HepG2 (cell line): ENCODE data around the gene THAP2. TPM values are rescaled to one million over a fixed set of nuclear protein-coding genes. Genes with fewer than 3 reads are reported as not detected.

ENCODE experiments used
- ATAC-seq: fragments of 200-7000 bp; cut with Tn5 transposase; 3 replicates; pipeline ENCODE4 v1.9.1; 2020; ENCODE audit warnings: mild to moderate bottlenecking, moderate library complexity
- BruUV-seq: library from RNA; stranded (reverse); fragments of 400-500 nt; replicated peaks from 2 replicates; lab custom pipeline; 2021; lab: Mats Ljungman, UMichigan
- CTCF ChIA-PET: fragments of 300-600 bp; formaldehyde crosslinking; extraction: SDS; loops from one replicate; lab custom pipeline; 2021; ENCODE audit warnings: low total read pairs, inconsistent platforms, low intra/inter-chr PET ratio; lab: Yijun Ruan, JAX
- POLR2A ChIA-PET: fragments of 350-600 bp; sonication (Branson Sonifier 250); formaldehyde crosslinking; loops from one replicate; lab custom pipeline; 2020; ENCODE audit warnings: antibody characterized with exemption, inconsistent platforms; lab: Yijun Ruan, JAX
- DNase-seq: peaks from one replicate; pipeline ENCODE4 v3.0.0-alpha.2; 2015; ENCODE audit warnings: low spot score
- FAIRE-seq: peaks from 3 replicates; lab custom pipeline; 2011; peaks lifted over from hg19 to GRCh38; lab: Jason Lieb, UNC
- H2AFZ ChIP-seq: one replicate; pipeline ENCODE4 v1.6.1; 2011; ENCODE audit warnings: low read length, inconsistent platforms
- H3K27ac ChIP-seq: fragments of 300-600 bp; 3 replicates; pipeline ENCODE4 v1.8.0; 2011; ENCODE audit warnings: mixed run types, mild to moderate bottlenecking, mixed read lengths, low read length, inconsistent platforms; ENCODE audit not compliant: insufficient read depth; ENCODE audit errors: extremely low read length
- H3K27me3 ChIP-seq, 2 experiments: fragments of 200-600 bp in 1 of 2; 2 replicates in 1 of 2; 3 replicates in 1 of 2; pipeline versions ENCODE4 v1.6.0 to v1.8.0; 2011; ENCODE audit warnings: low read length in 2 of 2, mild to moderate bottlenecking in 2 of 2, moderate library complexity in 2 of 2, inconsistent platforms in 1 of 2; ENCODE audit not compliant: insufficient read depth in 2 of 2, control insufficient read depth in 1 of 2
- H3K36me3 ChIP-seq, 2 experiments: fragments of 200-600 bp in 1 of 2; replicated peaks in 1 of 2; 2 replicates in 1 of 2; 3 replicates in 1 of 2; pipeline versions ENCODE4 v1.5.1 to v1.8.0; 2011; ENCODE audit warnings: low read length in 2 of 2, inconsistent platforms in 1 of 2; ENCODE audit not compliant: insufficient read depth in 2 of 2, control insufficient read depth in 1 of 2
- H3K4me1 ChIP-seq: 2 replicates; pipeline ENCODE4 v1.5.1; 2012; ENCODE audit warnings: low read length, inconsistent platforms; ENCODE audit not compliant: insufficient read depth
- H3K4me2 ChIP-seq: 2 replicates; pipeline ENCODE4 v1.6.0; 2011; ENCODE audit warnings: low read depth, low read length, inconsistent platforms
- H3K4me3 ChIP-seq, 3 experiments: fragments of 200-600 bp in 1 of 3; sonication (generic), shearing (Covaris generic) in 1 of 3; replicated peaks in 1 of 3; 2 replicates each; pipeline ENCODE4 v1.5.1; 2011 to 2016; ENCODE audit warnings: low read length in 3 of 3, inconsistent platforms in 2 of 3, low read depth in 2 of 3, mild to moderate bottlenecking in 2 of 3, control low read depth in 1 of 3, mixed read lengths in 1 of 3; ENCODE audit not compliant: insufficient read depth in 1 of 3
- H3K79me2 ChIP-seq: one replicate; pipeline ENCODE4 v1.6.1; 2011; ENCODE audit warnings: low read length, inconsistent platforms; ENCODE audit not compliant: insufficient read depth
- H3K9ac ChIP-seq: 2 replicates; pipeline ENCODE4 v1.6.0; 2011; ENCODE audit warnings: mild to moderate bottlenecking, low read depth, low read length, inconsistent platforms; ENCODE audit not compliant: insufficient read depth
- H3K9me3 ChIP-seq: 2 replicates; pipeline ENCODE4 v1.5.1; 2012; ENCODE audit warnings: mild to moderate bottlenecking, low read length
- H4K20me1 ChIP-seq: 2 replicates; pipeline ENCODE4 v1.6.0; 2011; ENCODE audit warnings: inconsistent platforms, mild to moderate bottlenecking, low read length, moderate library complexity; ENCODE audit not compliant: insufficient read depth
- EEA1 ChIP-seq: sonication (generic); formaldehyde crosslinking; IDR thresholded peaks from 2 replicates; pipeline ENCODE4 v1.5.1; 2020; ENCODE audit warnings: mild to moderate bottlenecking, missing genetic modification reagents, borderline replicate concordance
- ZNF121 ChIP-seq: sonication (generic); formaldehyde crosslinking; IDR thresholded peaks from 2 replicates; pipeline ENCODE4 v1.5.0; 2020; ENCODE audit warnings: mild to moderate bottlenecking, missing genetic modification reagents
- ZNF318 ChIP-seq: sonication (generic); formaldehyde crosslinking; IDR thresholded peaks from 2 replicates; pipeline ENCODE4 v1.4.0; 2020; ENCODE audit warnings: mild to moderate bottlenecking, missing genetic modification reagents
- ZUFSP ChIP-seq: sonication (generic); formaldehyde crosslinking; IDR thresholded peaks from 2 replicates; pipeline ENCODE4 v1.9.0; 2021; ENCODE audit warnings: missing genetic modification reagents, mild to moderate bottlenecking, borderline replicate concordance
- WGBS: methylation state at CpG from one replicate; pipeline ENCODE4 v1.1.6; 2017; ENCODE audit warnings: low lambda C conversion rate; 5-methylcytosine and 5-hydroxymethylcytosine counted together
- in situ Hi-C: cut with HindIII; loops from 2 replicates; pipeline ENCODE4 v1.10.0; 2017; ENCODE audit warnings: low pct_unique_long_range_greater_than_20kb; ENCODE audit not compliant: extremely low pct_ligation_motif_present
- intact Hi-C: fragments of 100-400 bp; cut with micrococcal nuclease; formaldehyde crosslinking; loops from one replicate; pipeline ENCODE4 v1.10.0; 2022; ENCODE audit not compliant: unreplicated experiment
- polyA plus RNA-seq, 8 experiments: library from polyadenylated mRNA; depleted of rRNA in 3 of 8; stranded (reverse) in 7 of 8; unstranded in 1 of 8; fragments of >200 nt; fragmentation: Illumina TruSeq in 4 of 8; extraction: Trizol in 4 of 8; gene quantifications; 2 replicates each; pipeline versions ENCODE4 v1.2.1 to v1.2.3, GENCODE V29; 2011 to 2016; ENCODE audit warnings: low read depth in 4 of 8, missing spikeins in 1 of 8, mixed read lengths in 1 of 8; ENCODE audit not compliant: insufficient read depth in 1 of 8
- total RNA-seq, 5 experiments: library from RNA; depleted of rRNA; stranded (reverse); fragments of >200 nt; fragmentation: Illumina TruSeq; extraction: Trizol; gene quantifications; 2 replicates each; pipeline ENCODE4 v1.2.3, GENCODE V29; 2016; ENCODE audit warnings: low read depth in 1 of 5

Gene THAP2
- total and polyA plus RNA-seq, 2 of the 13 experiments (the other 11 are each of a cell fraction or from before 2014, with no cell fraction given): 5.2 to 6.2 TPM

DNA sequence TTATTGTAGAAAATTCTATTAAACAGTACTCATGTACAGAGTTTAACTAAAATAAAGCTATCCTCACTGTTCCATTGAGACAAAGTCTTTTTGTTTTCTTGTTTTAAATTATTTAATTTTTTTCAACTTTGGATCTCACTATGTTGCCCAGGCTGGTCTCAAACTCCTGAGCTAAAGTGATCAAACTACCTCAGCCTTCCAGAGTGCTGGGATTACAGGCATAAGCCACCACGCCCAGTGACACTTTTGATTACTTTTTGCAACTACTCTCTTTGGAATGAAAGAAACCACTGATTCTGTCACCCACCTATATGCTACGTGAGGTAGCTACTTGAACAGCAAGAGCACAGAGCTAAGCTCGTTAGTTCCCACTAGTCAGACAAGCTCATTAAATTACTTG, 17.6 kb upstream of the THAP2 start:
- ChIA-PET CTCF (no interaction called here), POLR2A (interaction anchor here (1.4 kb wide), 1 partner anchor 100 kb away, joined by 4 read pairs; no protein-coding TSS in a partner anchor)
- Histone ChIP-seq H4K20me1 (no peaks in the 10 kb centered on the region; the same call in 1 of the 2 replicates), H3K4me2 (no peak overlapping the region), H3K9ac (no peak overlapping the region), H2AFZ (no peak overlapping the region), H3K27me3 (no peaks in the 10 kb centered on the region; a peak in 1 of 5 replicates), H3K4me1 (no peaks in the 10 kb centered on the region), H3K27ac (no peak overlapping the region), H3K4me3 (no peak overlapping the region), H3K36me3 (peaks cover 4 to 57% of the 10 kb centered on the region in 2 experiments), H3K79me2 (peaks cover 20% of the 10 kb centered on the region), H3K9me3 (no peaks in the 10 kb centered on the region)
- ATAC-seq (no peak), FAIRE-seq (no peak), DNase-seq (no peak)
- TF ChIP-seq ZNF121 (peak; percentile 74), ZNF318 (CRISPR knock-in tag) (no peak), EEA1 (CRISPR knock-in tag) (no peak), ZUFSP (CRISPR knock-in tag) (no peak)
- WGBS: 98% methylated on average over 3 of the region's 3 CpGs
- no TSS peak for BruUV-seq
- in situ Hi-C loops (no loop called here), intact Hi-C loops (no loop called here)
